ENCODE measurements around the gene PPM1L. TPM values are rescaled to one million over a fixed set of nuclear protein-coding genes. Genes with fewer than 3 reads are reported as not detected.

PPM1L gene
- total RNA-seq, 1 donor from 2014 or later: 5.8 TPM

DNA sequence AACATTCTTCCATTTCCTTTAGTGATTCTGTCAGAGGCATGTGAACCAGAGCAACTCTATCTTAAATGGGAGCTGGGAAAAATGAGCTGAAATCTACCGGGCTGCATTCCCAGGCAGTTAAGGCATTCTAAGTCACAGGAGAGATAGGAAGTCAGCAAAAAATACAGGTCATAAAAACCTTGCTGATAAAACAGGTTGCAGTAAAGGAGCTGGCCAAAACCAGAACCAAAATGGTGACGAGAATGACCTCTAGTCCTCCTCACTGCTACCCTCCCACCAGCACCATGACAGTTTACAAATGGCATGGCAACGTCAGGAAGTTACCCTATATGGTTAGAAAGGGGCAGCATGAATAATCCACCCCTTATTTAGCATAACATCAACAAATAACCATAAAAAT lies 282.7 kb downstream of the PPM1L start:
- TF ChIP-seq, protein P1, sequence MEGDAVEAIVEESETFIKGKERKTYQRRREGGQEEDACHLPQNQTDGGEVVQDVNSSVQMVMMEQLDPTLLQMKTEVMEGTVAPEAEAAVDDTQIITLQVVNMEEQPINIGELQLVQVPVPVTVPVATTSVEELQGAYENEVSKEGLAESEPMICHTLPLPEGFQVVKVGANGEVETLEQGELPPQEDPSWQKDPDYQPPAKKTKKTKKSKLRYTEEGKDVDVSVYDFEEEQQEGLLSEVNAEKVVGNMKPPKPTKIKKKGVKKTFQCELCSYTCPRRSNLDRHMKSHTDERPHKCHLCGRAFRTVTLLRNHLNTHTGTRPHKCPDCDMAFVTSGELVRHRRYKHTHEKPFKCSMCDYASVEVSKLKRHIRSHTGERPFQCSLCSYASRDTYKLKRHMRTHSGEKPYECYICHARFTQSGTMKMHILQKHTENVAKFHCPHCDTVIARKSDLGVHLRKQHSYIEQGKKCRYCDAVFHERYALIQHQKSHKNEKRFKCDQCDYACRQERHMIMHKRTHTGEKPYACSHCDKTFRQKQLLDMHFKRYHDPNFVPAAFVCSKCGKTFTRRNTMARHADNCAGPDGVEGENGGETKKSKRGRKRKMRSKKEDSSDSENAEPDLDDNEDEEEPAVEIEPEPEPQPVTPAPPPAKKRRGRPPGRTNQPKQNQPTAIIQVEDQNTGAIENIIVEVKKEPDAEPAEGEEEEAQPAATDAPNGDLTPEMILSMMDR (IDR thresholded peaks at IDR 0.05): no peak
- CTCF ChIA-PET: no interaction called here
- intact Hi-C loops (cut with micrococcal nuclease): loop anchor here (5.0 kb wide), 1 partner anchor 64 kb away; no protein-coding TSS in a partner anchor
- no peaks in the 10 kb centered on the region for H3K27me3 Mint-ChIP-seq
- ATAC-seq (ENCODE audit: low read depth): no peak
- no peaks in the 10 kb centered on the region for H3K36me3 Mint-ChIP-seq (ENCODE audit: low read depth)
- no peak for DNase-seq
- H3K4me1 Mint-ChIP-seq: peaks cover 19% of the 10 kb centered on the region
- no peaks in the 10 kb centered on the region for H3K9me3 Mint-ChIP-seq
- no peak overlapping the region for H3K4me3 Mint-ChIP-seq
- H3K27ac Mint-ChIP-seq: no peak overlapping the region
- POLR2A ChIA-PET: no interaction called here

DNA sequence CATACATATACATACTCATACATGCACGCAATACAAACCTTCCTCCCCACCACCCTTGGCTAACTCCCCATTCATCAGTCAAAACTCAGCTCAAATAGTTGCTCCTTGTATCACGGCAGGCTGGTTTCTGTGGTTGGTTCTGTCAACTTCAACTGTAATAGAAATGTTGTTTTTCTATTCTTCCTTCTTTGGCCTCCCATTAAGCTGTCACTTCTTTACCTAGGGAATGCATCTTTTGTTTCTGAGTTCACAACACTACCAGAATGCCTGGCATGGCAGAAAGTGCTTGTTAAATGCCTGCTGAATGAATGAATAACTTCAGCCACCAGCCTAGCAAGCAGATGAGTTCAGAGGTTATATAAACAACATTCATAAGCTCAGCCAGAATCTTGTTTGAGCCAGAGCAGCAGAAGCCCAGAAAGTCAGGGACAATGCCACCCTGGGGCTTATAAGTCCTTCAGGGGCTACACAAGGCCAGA lies 286.0 kb downstream of the PPM1L start:
- ChIA-PET POLR2A (no interaction called here), CTCF (no interaction called here)
- intact Hi-C loops (cut with micrococcal nuclease): no loop called here

DNA sequence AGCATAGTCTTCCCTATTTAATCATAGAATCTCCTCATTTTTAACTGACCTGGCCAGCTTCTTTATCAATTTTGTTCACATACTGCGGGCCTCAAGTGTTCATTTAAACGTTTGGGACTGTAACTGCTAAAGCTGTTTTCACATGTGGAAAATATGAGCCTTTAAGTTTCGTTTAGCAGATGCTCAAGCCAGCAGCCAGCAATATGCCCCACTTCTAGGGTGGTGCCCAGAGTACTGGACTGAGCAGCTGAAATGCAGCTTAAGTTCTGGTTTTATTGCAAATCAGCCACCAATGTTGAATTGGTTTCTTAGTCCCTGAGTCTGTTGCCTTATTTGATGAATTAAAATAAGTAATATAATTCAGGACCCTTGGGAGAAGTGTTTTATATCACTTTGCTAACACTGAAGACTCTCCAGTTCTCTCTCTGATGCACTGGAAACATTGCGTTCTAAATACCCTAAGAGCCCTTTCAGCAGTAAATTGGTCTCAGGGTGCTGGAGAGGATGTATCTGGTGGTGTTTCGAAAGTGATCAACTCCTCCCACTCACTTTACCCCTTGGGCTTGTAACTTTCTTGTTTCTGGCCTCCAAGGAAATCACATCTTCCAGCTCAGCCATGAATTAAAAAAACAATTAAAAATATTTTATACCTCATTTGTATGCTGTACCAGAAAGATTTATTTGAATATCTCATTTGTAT lies 287.5 kb downstream of the PPM1L start:
- DNase-seq: no peak
- TF ChIP-seq, protein P1 (IDR thresholded peaks at IDR 0.05): no peak
- H3K27ac Mint-ChIP-seq: no peak overlapping the region
- H3K4me1 Mint-ChIP-seq: peaks cover 3% of the 10 kb centered on the region
- H3K4me3 Mint-ChIP-seq: no peak overlapping the region
- intact Hi-C loops (cut with micrococcal nuclease): no loop called here
- CTCF ChIA-PET: interaction anchor here (1.1 kb wide), 1 partner anchor 26 kb away, joined by 3 read pairs; no protein-coding TSS in a partner anchor
- H3K36me3 Mint-ChIP-seq (ENCODE audit: low read depth): no peaks in the 10 kb centered on the region
- ATAC-seq (ENCODE audit: low read depth): no peak
- POLR2A ChIA-PET: no interaction called here
- H3K9me3 Mint-ChIP-seq: no peaks in the 10 kb centered on the region
- no peaks in the 10 kb centered on the region for H3K27me3 Mint-ChIP-seq

More for the DNA sequence above, 286.0 kb downstream of the PPM1L start:
- Mint-ChIP-seq H3K9me3 (no peaks in the 10 kb centered on the region), H3K27ac (no peak overlapping the region), H3K36me3 (ENCODE audit: low read depth) (no peaks in the 10 kb centered on the region), H3K4me3 (no peak overlapping the region), H3K27me3 (no peaks in the 10 kb centered on the region), H3K4me1 (peaks cover 3% of the 10 kb centered on the region)
- TF ChIP-seq, protein P1 (IDR thresholded peaks at IDR 0.05): no peak
- ATAC-seq (ENCODE audit: low read depth): no peak
- no peak for DNase-seq

DNA sequence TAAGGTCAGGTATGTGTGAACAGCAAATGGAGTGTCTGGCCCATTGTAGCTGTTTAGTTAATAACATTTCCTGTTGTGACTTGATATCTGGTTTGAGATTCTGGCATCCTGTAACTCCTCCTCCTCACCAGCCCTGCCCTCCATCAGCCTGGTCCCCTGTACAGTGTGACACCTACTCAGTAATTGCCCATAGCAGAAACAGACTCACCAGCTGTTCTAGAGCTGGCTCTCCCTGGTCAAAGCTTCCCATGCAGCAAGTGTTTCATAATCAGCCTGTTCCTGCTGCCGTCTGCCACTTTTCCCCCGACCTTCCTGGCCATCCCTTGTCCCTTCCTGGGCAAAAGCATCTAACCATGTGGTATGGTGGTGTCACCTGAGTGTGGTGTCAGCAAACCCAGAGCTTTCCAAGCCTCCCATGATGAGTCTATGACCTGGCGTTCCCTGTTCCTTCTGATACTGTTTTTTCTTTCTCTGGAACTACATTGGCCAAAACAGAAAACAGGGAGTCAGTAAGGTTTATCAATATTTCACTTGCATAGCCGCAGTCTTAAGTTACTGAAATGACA lies 293.7 kb downstream of the PPM1L start:
- POLR2A ChIA-PET: no interaction called here
- DNase-seq (no peak), ATAC-seq (ENCODE audit: low read depth) (no peak)
- H3K4me3 Mint-ChIP-seq: no peak overlapping the region
- H3K27me3 Mint-ChIP-seq: no peaks in the 10 kb centered on the region
- CTCF ChIA-PET: no interaction called here
- intact Hi-C loops (cut with micrococcal nuclease): no loop called here
- H3K27ac Mint-ChIP-seq: no peak overlapping the region
- H3K9me3 Mint-ChIP-seq: no peaks in the 10 kb centered on the region
- peaks cover 11% of the 10 kb centered on the region for H3K4me1 Mint-ChIP-seq
- TF ChIP-seq, protein P1 (IDR thresholded peaks at IDR 0.05): no peak
- no peaks in the 10 kb centered on the region for H3K36me3 Mint-ChIP-seq (ENCODE audit: low read depth)

DNA sequence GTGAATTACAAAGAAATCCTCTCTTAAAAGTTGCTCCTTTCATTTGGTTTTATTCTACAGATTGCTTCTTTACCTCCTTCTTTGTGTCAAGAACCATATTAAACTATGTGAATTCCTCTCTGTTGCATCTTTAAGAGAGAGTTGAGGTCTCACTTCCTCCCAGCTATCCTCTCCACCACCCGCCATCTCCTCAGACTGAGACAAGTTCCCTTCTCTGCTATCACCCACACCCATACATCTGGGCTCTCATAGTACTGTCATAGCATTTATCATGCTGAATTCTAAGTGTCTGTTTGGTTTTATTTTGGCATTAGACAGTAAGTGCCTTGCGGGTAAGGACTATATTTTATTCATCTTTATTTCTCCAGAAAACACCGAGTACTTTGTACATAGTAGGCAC lies 294.9 kb downstream of the PPM1L start:
- H3K27me3 Mint-ChIP-seq: no peaks in the 10 kb centered on the region
- TF ChIP-seq, protein P1 (IDR thresholded peaks at IDR 0.05): no peak
- no peak overlapping the region for H3K4me3 Mint-ChIP-seq
- H3K9me3 Mint-ChIP-seq: no peaks in the 10 kb centered on the region
- CTCF ChIA-PET: interaction anchor here (0.7 kb wide), 1 partner anchor 219 kb away, joined by 3 read pairs; no protein-coding TSS in a partner anchor
- H3K27ac Mint-ChIP-seq: no peak overlapping the region
- intact Hi-C loops (cut with micrococcal nuclease): no loop called here
- DNase-seq (no peak), ATAC-seq (ENCODE audit: low read depth) (peak; percentile 49)
- peaks cover 11% of the 10 kb centered on the region for H3K4me1 Mint-ChIP-seq
- H3K36me3 Mint-ChIP-seq (ENCODE audit: low read depth): no peaks in the 10 kb centered on the region
- POLR2A ChIA-PET: no interaction called here

Measured in activated B cell treated with CpG ODN at 0.5 μM for 24 hours (primary cell).